ENCODE data around the gene STK38.
"Not testable (repeated sequence)": the region's sequence is repeated elsewhere in the genome, so short reads cannot be mapped to it uniquely, and the experiment has no call there.

The STK38 gene

DNA sequence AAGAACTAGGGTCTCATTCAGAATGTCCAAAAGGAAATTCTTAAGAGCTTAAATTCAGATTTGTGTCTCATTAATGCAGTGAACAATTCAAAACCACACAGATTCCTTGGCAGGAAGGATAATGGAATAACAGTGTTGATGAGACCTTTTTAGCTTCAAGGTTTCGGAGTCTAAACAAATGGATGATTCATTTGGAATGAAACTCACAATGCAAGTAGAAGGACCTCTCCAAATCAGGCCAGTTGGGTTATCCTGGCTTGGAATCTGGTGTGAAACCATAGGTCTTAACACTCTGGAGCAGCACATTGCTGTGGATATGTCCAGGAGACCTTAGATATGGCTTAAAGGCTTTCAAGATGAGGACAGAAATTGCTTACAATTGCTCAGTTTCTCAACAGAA is 59.6 kb downstream of the STK38 start:
- no peak for DNase-seq (ENCODE audit: low read depth in 2 of 2)

GRCh38 chr6:36484736-36485135 is 62.5 kb downstream of the STK38 start:
- no peak for DNase-seq (ENCODE audit: low read depth in 2 of 2)

GRCh38 chr6:36483326-36483725 is 64.0 kb downstream of the STK38 start:
- DNase-seq (ENCODE audit: low read depth in 2 of 2), result not testable (repeated sequence)

GRCh38 chr6:36479256-36479655 is 68.0 kb downstream of the STK38 start:
- no peak for DNase-seq (ENCODE audit: low read depth in 2 of 2)

DNA sequence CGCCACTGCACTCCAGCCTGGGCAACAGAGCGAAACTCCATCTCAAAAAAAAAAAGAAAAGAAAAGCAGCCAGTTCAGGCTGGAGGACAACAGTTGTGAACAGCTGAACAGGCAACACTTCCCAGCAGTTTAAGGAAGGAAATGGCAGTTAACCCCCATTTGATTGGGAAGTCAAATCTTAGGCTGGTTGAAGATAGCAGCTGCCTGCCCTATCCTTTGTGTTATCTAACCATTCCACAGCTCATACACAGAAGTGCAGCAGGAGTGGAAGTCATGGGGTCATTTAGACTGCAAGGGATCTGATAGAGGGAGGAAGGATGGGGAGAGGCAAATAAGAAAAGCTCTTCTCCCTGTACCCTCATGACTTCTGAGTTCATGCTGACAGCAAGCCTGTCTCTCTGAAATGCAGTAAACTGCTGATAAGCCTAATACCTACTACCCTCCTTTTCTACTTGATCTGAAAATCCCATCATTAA is 69.2 kb downstream of the STK38 start:
- no peak for DNase-seq (ENCODE audit: low read depth in 2 of 2)

DNA sequence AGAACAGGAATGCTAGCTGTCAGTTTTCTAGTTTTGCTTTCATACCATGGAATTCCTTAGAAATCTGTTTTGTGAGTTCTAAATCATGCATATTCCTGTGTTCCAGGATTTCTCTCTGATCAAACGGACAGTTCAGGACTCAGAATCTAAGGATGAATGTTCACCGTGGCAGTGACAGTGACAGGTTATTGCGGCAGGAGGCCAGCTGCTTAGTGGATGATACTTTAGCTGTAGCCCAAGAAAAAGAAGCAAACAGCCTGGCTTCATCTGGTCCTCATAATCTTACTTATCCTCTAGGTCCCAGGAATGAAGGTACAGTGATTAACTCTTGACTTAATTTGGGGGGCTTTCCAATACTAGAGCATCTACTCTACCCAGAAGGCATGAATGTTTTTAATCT is 77.3 kb downstream of the STK38 start:
- DNase-seq (ENCODE audit: low read depth in 2 of 2), result no peak

DNA sequence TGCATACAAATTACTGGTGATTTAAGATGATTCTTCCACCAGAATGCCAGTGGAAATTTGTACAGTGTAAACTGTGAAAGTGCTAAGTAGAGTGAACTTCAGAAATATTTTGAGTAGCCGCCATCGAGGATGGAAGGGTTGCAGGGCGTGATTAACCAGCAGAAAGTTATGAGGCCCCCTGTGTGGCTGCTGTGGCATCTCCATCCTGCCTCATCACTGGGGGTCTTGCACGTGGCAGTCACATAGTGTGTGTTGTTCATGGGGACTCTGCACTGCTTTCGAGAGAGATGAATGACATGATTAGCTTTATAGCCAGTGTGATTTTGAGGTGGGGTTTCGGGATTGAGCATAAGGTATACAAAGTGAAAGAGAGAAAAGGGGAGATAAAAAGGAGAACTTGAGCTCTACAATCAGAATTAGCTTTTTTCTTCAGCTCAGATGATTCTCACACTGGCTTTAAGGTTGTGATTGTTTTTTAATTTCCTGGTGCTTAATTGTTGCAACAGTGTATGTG is 78.1 kb downstream of the STK38 start:
- no peak for DNase-seq (ENCODE audit: low read depth in 2 of 2)

- no peak for DNase-seq (ENCODE audit: low read depth in 2 of 2)
Measured at GRCh38 chr6:36467625-36468024, 79.7 kb downstream of the STK38 start.

GRCh38 chr6:36464233-36464632 is 83.0 kb downstream of the STK38 start:
- no peak for DNase-seq (ENCODE audit: low read depth in 2 of 2)

- no peak for DNase-seq (ENCODE audit: low read depth in 2 of 2)
Measured at GRCh38 chr6:36463676-36464075, 83.6 kb downstream of the STK38 start.

DNA sequence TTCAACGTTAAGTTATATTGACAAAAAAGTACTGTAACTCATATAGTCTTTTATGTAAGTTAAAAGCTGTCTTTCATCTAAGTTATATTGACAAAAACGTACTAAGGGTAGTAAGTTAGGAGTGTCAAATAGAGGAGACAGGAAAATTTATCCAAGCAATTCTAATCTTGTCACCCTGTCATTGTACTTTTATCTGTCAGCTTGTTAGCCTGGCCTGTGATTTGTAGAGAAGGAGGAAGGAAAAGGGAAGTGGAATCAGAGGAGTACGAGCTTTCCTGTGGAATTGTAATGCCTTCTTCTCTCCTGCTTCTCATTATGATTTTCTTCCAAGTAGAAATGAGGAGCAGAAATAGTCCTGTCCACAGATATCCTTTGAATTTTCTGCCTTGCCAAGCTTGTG is 85.6 kb downstream of the STK38 start:
- DNase-seq (ENCODE audit: low read depth in 2 of 2), result no peak

- DNase-seq (ENCODE audit: low read depth in 2 of 2), result no peak
Measured at GRCh38 chr6:36460916-36461315, 86.4 kb downstream of the STK38 start.

DNA sequence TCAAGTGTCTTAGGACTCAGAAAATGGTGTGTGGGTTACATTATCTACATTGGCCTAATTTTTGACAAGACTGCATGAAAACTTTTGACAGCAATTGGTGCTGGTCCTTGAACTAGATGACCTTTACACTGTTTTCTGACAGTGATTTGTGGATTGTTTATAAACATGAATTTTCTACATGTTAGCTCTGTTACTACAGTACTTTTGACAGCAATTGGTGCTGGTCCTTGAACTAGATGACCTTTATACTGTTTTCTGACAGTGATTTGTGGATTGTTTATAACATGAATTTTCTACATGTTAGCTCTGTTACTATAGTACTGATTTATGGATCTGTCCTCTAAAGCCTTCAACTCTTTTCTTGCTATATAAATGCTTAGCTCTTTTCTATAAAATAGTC is 87.8 kb downstream of the STK38 start:
- DNase-seq (ENCODE audit: low read depth in 2 of 2), result no peak

DNA sequence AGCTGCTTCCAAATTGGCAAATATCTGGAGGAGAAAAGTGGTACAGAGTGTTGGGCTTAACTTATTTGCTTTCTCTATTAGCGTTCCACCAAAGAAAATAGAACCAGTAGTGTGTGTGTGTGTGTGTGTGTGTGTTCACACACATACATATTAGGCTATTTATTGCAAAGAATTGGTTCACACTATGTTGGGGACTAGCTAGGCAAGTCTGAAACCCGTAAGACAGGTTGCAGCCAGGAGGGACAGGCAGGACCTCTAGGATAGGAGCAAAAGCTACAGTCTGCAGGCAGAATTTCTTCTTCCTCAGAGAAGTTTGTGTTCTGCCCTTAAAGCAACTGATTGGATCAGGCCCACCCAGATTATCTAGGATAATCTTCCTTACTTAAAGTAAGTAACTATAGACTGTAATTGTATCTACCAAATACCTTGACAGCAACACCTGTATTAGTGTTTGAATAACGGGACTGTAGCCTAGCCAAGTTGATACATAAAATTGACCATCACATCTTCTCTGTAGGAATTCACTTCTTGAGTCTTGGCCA is 91.7 kb downstream of the STK38 start:
- no peak for DNase-seq (ENCODE audit: low read depth in 2 of 2)

DNA sequence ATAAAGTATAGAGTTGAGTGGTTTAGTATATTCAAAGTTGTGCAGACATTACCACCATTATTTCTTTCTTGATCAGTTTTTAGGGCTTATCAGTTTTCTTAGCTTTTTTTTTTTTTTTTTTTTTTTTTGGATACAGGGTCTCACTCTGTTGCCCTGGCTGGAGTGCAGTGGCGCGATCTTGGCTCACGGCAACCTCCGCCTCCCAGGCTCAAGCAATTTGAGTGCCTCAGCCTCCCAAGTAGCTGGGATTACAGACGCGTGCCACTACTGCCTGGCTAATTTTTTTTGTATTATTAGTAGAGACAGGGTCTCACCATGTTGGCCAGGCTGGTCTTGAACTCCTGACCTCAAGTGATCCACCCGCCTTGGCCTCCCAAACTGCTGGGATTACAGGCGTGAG is 94.4 kb downstream of the STK38 start:
- not testable (repeated sequence) for DNase-seq (ENCODE audit: low read depth in 2 of 2)

GRCh38 chr6:36449173-36449572 is 98.1 kb downstream of the STK38 start:
- DNase-seq (ENCODE audit: low read depth in 2 of 2), result not testable (repeated sequence)

DNA sequence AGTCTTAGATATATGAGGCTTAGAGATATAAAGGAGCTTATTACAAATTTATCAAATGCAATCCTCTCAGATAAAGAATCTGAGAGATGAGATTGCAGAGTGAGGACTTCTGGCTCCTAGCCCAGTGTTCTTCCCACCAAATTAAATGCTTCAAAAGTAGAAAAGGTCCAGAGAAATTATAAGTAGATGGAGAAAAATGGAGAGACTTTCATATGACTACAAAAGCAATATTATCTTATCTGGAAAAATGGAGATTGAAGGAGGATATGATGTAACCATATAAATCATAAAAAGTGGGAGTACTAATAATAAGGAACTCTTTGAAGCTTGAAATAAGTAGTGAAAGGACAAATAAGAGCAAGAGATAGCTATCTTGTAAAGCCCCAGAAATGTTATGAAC is 101.7 kb downstream of the STK38 start:
- DNase-seq (ENCODE audit: low read depth in 2 of 2), result no peak

- no peak for DNase-seq (ENCODE audit: low read depth in 2 of 2)
Measured at GRCh38 chr6:36444470-36444869, 102.8 kb downstream of the STK38 start.

All from stimulated activated CD8-positive, alpha-beta memory T cell treated with anti-CD3 and anti-CD28 coated beads, Interleukin-7, amount 100 ng/mL, for 4 hours (primary cell).